GM21360 (cell line): ENCODE results near the gene COX7B2.

Experiments
- ATAC-seq: cut with Tn5 transposase; IDR thresholded peaks from one replicate; pipeline ENCODE4 v1.9.1; 2021; ENCODE audit warnings: mild to moderate bottlenecking, moderate library complexity; ENCODE audit not compliant: unreplicated experiment

Gene COX7B2

GRCh38 chr4:46890056-46890455 lies 19.0 kb downstream of the COX7B2 start:
- no peak for ATAC-seq

DNA sequence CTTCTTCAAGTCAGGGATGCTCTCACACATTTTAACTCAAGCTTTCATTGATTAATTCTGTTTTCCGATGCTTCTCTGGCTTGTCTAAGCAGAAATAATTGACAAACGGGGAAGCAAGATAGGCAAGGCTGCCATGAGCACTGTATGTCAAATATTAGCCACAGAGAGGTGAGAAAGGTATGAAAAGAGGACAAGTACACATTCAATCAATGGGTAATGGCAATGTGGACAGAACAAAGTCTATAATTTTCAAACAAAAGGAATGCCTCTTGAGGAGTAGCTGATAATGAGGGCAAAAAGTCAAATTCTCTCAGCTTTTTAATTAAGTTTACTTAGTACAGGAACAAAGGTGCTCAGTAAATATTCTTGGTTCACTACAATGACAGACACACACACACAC lies 19.6 kb downstream of the COX7B2 start:
- ATAC-seq: no peak

DNA sequence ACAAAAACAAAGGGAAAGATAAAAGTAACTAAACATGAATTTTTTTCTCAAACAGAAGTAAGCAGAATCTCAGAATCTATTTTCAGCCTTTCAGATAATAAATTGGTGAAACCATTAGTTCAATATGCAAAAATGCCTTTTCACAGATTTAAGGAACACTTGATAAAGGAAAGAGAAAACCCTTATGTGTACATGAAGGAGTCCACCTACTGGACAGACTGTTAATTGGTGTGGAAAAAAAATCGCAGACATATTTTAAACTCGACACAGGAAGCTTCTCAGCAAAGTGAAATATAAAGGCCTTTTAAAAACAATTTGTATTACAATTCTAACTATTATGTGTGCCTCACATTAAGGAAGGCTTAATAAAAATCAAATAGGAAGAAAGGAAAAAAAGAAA lies 22.3 kb downstream of the COX7B2 start:
- no peak for ATAC-seq

GRCh38 chr4:46878641-46879040 lies 30.4 kb downstream of the COX7B2 start:
- ATAC-seq: no peak

- ATAC-seq: no peak
Measured at GRCh38 chr4:46874811-46875210, 34.2 kb downstream of the COX7B2 start.

DNA sequence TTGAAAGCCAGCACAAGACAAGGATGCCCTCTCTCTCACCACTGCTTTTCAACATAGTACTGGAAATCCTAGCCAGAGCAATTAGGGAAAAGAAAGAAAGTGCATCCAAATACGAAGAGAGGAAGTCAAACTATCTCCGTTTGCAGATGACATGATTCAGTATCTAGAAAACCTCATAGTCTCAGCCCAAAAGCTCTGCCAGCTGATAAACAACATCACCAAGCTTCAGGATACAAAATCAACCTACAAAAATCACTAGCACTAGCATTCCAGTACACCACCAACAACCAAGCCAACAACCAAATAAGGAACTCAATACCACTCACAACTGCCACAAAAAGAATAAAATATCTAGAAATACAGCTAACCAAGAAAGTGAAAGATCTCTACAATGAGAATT lies 38.6 kb downstream of the COX7B2 start:
- no peak for ATAC-seq

DNA sequence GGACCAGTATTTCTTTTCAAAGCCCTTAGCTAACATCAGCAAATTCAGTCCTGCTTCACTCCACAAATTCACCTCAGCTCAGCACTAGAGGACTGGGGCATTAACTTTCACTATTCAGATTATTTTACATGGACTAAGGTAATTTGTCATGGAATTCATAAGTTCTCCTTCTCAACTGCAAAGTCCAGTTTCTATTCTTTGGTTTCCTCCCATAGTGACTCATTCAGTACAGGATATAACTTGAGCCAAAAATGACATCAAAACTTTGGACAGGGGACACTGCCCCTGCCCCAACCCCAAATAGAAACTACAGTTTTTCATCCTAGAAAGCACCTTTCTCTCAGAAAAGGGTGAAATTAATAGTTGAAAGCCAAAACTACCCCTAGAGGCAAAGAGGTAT lies 52.7 kb downstream of the COX7B2 start:
- no peak for ATAC-seq

GRCh38 chr4:46852800-46853199 lies 56.2 kb downstream of the COX7B2 start:
- ATAC-seq: no peak

- ATAC-seq: no peak
Measured at GRCh38 chr4:46850026-46850425, 59.0 kb downstream of the COX7B2 start.

DNA sequence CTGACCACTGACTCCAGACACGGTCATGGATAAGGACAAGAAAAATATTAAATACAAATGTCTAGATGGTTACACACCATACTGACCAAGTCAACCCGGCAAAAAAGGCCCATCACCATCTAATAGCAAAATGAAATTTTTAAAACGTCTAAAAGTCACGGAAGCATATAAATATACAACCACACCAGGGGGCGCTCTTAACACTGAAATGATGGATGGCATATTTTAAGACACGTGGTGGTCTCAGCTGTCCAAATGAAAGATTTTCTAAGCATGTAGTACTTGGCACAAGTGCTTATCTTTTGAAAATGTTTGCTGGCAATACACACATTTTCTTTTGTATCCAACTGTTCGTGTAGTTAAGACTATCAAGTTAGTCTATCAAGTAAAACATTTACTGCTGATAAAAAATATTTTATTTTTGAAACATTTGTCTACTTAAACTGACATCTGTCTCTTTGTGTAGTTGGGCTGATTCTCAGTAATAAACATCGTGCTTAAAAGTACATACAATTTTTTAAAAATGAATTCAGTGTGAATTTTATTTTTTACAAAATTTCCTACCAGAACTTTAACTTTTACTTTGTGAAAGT lies 64.6 kb downstream of the COX7B2 start:
- ATAC-seq: peak; percentile 64

- no peak for ATAC-seq
Measured at GRCh38 chr4:46839128-46839527, 69.9 kb downstream of the COX7B2 start.

- no peak for ATAC-seq
Measured at GRCh38 chr4:46837639-46838038, 71.4 kb downstream of the COX7B2 start.

GRCh38 chr4:46836584-46836983 lies 72.5 kb downstream of the COX7B2 start:
- no peak for ATAC-seq

- no peak for ATAC-seq
Measured at GRCh38 chr4:46830971-46831454, 78.0 kb downstream of the COX7B2 start.

DNA sequence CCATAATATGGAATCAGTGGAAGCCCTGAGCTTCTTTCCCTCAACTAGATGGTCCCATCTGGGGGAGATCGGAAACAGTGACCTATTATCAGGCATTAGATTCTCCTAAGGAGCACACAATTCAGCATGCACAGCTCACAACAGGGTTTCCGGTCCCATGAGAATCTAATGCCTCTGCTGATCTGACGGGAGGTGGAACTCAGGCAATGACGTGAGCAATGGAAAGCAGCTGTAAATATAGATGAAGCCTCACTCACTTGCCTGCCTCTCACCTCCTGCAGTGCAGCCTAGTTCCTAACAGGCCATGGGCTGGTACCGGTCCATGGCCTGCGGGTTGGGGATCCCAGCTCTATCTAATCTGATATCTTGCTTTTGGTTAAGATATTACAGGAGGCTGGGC lies 88.9 kb downstream of the COX7B2 start:
- ATAC-seq: no peak

- ATAC-seq: no peak
Measured at GRCh38 chr4:46819095-46819494, 90.0 kb downstream of the COX7B2 start.

DNA sequence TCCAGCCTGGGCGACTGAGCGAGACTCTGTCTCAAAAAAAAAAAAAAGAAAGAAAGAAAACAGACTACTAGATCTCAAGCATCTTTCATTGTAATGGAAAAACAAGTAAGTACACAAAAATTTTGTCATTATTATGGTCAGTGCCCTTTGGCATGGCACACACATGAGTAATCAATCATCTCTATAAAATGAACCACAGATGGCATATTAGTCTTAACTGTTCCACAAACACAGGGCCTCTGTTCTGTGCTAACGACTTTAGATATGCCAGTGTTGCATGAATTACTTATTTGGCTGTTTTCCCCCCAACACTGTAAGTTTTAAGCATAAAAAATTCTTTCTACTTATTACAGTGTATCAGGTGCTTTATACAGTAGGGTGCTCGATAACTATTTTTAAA lies 90.4 kb downstream of the COX7B2 start:
- no peak for ATAC-seq

- ATAC-seq: no peak
Measured at GRCh38 chr4:46817806-46818205, 91.2 kb downstream of the COX7B2 start.

- no peak for ATAC-seq
Measured at GRCh38 chr4:46804781-46805413, 104.1 kb downstream of the COX7B2 start.

GRCh38 chr4:46793036-46793435 lies 116.0 kb downstream of the COX7B2 start:
- no peak for ATAC-seq

GRCh38 chr4:46781434-46782092 lies 127.5 kb downstream of the COX7B2 start:
- ATAC-seq: no peak

- ATAC-seq: no peak
Measured at GRCh38 chr4:46765465-46765864, 143.6 kb downstream of the COX7B2 start.
